SU-DHL-6 (cell line): ENCODE measurements around the gene PODNL1.

Experiments used
- H2AFZ ChIP-seq: fragments of 200-600 bp; sonication (generic); 2 replicates; pipeline ENCODE4 v1.6.1; 2014; ENCODE audit warnings: low read depth, mild to moderate bottlenecking, moderate library complexity, mixed read lengths, antibody characterized with exemption, low read length; ENCODE audit not compliant: severe bottlenecking
- H3F3A ChIP-seq: fragments of 200-600 bp; shearing (Covaris generic); 2 replicates; pipeline ENCODE4 v1.6.0; 2016; ENCODE audit warnings: antibody characterized with exemption, mild to moderate bottlenecking; ENCODE audit not compliant: insufficient read depth
- H3K27ac ChIP-seq: fragments of 200-600 bp; sonication (generic); 2 replicates; pipeline ENCODE4 v1.5.1; 2016; ENCODE audit warnings: low read depth, mild to moderate bottlenecking, low read length, moderate library complexity, mixed read lengths
- H3K27me3 ChIP-seq: fragments of 200-600 bp; sonication (generic), shearing (Covaris generic); 2 replicates; pipeline ENCODE4 v1.6.0; 2014; ENCODE audit warnings: mild to moderate bottlenecking, low read length
- H3K36me3 ChIP-seq: fragments of 200-600 bp; sonication (generic); 2 replicates; pipeline ENCODE4 v1.6.1; 2014; ENCODE audit warnings: mild to moderate bottlenecking, low read length, mixed read lengths
- H3K4me2 ChIP-seq: fragments of 300-600, 200-600 bp; shearing (Covaris generic), sonication (generic); 2 replicates; pipeline ENCODE4 v1.6.0; 2014; ENCODE audit warnings: low read length, low read depth, mild to moderate bottlenecking; ENCODE audit not compliant: poor library complexity, severe bottlenecking
- H3K4me3 ChIP-seq: fragments of 200-600 bp; sonication (generic); 2 replicates; pipeline ENCODE4 v1.5.1; 2014; ENCODE audit warnings: antibody characterized with exemption, low read length, mild to moderate bottlenecking, mixed read lengths; ENCODE audit not compliant: insufficient read depth, poor library complexity, severe bottlenecking
- H3K79me2 ChIP-seq: fragments of 200-600 bp; sonication (generic); 2 replicates; pipeline ENCODE4 v1.6.1; 2014; ENCODE audit warnings: mild to moderate bottlenecking, low read length, moderate library complexity; ENCODE audit not compliant: insufficient read depth
- H3K9ac ChIP-seq: fragments of 200-600 bp; sonication (generic); 2 replicates; pipeline ENCODE4 v1.7.0; 2014; ENCODE audit warnings: mild to moderate bottlenecking, low read length
- H3K9me2 ChIP-seq: fragments of 200-600 bp; sonication (generic); replicated peaks from 2 replicates; pipeline ENCODE4 v1.6.1; 2014; ENCODE audit warnings: low read length; ENCODE audit not compliant: insufficient read depth
- H3K9me3 ChIP-seq: fragments of 200-600 bp; sonication (generic); 2 replicates; pipeline ENCODE4 v1.6.1; 2014; ENCODE audit warnings: low read length, mixed read lengths; ENCODE audit not compliant: insufficient read depth
- H4K20me1 ChIP-seq: fragments of 200-600 bp; sonication (generic); 2 replicates; pipeline ENCODE4 v1.6.1; 2014; ENCODE audit warnings: low read depth, mild to moderate bottlenecking, antibody characterized with exemption, low read length, moderate library complexity, mixed read lengths
- EZH2phosphoT487 ChIP-seq: fragments of 200-600 bp; sonication (generic), shearing (Covaris generic); conservative IDR thresholded peaks from 2 replicates; pipeline ENCODE4 v1.6.1; 2018; ENCODE audit warnings: mild to moderate bottlenecking, antibody characterized with exemption, low read length, moderate library complexity, mixed read lengths
- TF ChIP-seq, protein P1 (sequence below): fragments of 200-600 bp; sonication (generic); IDR thresholded peaks from one replicate; pipeline ENCODE4 v1.5.1; 2017; ENCODE audit warnings: antibody characterized with exemption, mild to moderate bottlenecking, low read length, moderate library complexity; ENCODE audit not compliant: insufficient read depth, poor library complexity, severe bottlenecking

The PODNL1 gene

DNA sequence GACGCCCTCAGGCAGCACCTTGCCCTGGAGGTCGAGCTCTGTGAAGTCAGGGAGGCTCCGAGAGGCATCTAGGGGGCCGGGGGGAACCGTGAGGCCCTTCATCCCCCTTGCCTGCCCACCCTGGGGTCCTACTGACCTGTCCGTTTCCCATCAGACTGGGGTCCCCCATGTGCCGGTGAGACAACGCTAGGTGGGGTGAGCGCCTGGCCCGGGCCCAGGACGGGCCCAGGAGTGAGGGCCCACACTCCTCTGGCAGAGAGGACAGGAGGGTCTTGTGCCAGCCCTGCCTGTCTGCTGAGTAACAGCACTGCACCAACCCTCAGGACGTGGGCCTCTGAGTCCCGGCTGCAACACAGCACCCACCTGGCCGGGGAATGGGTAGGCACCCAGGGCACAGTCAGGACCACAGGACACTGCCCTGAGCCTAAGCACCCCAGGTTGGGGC, 28.5 kb upstream of the PODNL1 start:
- no peak overlapping the region for H3K9ac ChIP-seq
- no peaks in the 10 kb centered on the region for H3K27me3 ChIP-seq
- peaks cover 4% of the 10 kb centered on the region; the same call in 1 of the 2 replicates for H3F3A ChIP-seq
- no peaks in the 10 kb centered on the region for H3K36me3 ChIP-seq
- no peak overlapping the region for H2AFZ ChIP-seq
- H3K9me2 ChIP-seq, result no peaks in the 10 kb centered on the region
- H3K79me2 ChIP-seq, result no peaks in the 10 kb centered on the region
- TF ChIP-seq, protein P1, sequence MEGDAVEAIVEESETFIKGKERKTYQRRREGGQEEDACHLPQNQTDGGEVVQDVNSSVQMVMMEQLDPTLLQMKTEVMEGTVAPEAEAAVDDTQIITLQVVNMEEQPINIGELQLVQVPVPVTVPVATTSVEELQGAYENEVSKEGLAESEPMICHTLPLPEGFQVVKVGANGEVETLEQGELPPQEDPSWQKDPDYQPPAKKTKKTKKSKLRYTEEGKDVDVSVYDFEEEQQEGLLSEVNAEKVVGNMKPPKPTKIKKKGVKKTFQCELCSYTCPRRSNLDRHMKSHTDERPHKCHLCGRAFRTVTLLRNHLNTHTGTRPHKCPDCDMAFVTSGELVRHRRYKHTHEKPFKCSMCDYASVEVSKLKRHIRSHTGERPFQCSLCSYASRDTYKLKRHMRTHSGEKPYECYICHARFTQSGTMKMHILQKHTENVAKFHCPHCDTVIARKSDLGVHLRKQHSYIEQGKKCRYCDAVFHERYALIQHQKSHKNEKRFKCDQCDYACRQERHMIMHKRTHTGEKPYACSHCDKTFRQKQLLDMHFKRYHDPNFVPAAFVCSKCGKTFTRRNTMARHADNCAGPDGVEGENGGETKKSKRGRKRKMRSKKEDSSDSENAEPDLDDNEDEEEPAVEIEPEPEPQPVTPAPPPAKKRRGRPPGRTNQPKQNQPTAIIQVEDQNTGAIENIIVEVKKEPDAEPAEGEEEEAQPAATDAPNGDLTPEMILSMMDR, result no peak
- TF ChIP-seq EZH2phosphoT487, result no peak
- no peak overlapping the region for H3K4me3 ChIP-seq
- no peaks in the 10 kb centered on the region for H3K9me3 ChIP-seq
- H3K4me2 ChIP-seq, result no peak overlapping the region
- H3K27ac ChIP-seq, result no peak overlapping the region
- H4K20me1 ChIP-seq, result no peaks in the 10 kb centered on the region

DNA sequence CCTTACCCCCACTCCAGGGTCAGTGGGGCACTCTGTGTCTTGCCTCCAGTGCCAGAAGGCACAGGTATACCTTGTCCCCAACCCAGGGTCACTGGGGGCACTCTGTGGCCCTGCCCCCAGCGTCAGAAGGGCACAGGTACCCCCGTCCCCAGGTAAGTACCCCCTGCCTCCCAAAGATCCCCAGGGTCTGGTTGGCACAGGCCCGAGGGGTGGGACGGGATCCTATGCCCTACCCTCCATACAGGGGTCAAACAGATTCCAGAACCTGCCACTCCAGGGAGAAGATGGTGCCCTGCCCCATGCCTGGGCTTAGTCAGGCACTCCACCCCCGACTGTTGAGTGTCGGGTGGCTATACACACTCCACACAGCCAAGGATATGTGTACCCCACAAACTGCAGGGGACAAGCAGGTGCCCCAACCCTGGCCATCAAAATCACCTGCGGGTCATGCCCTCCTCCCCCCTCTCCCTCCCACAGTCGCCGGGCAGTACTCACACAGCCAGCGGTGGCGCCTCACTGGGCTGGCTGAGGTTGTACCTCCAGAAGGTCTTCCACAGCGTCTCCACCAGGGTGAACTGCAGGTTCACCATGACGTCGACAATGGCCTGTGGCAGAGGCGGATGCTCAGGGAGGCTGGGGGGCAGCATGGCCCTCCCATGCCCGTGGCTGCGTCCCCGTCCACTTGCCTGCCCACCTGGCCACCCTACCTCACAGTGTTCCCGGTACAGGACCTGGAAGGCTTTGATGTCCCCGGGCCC, 27.9 kb upstream of the PODNL1 start:
- TF ChIP-seq, protein P1, result no peak
- TF ChIP-seq EZH2phosphoT487, result no peak
- Histone ChIP-seq H3K4me3 (no peak overlapping the region), H3K9me2 (no peaks in the 10 kb centered on the region), H3K27ac (no peak overlapping the region), H4K20me1 (no peaks in the 10 kb centered on the region), H3K4me2 (no peak overlapping the region), H3F3A (peaks cover 4% of the 10 kb centered on the region; the same call in 1 of the 2 replicates), H3K9ac (no peak overlapping the region), H3K27me3 (no peaks in the 10 kb centered on the region), H3K36me3 (0 out of 2 replicates have a peak, but pooled peaks cover 2% of the 10 kb centered on the region), H3K79me2 (no peaks in the 10 kb centered on the region), H3K9me3 (no peaks in the 10 kb centered on the region), H2AFZ (no peak overlapping the region)

DNA sequence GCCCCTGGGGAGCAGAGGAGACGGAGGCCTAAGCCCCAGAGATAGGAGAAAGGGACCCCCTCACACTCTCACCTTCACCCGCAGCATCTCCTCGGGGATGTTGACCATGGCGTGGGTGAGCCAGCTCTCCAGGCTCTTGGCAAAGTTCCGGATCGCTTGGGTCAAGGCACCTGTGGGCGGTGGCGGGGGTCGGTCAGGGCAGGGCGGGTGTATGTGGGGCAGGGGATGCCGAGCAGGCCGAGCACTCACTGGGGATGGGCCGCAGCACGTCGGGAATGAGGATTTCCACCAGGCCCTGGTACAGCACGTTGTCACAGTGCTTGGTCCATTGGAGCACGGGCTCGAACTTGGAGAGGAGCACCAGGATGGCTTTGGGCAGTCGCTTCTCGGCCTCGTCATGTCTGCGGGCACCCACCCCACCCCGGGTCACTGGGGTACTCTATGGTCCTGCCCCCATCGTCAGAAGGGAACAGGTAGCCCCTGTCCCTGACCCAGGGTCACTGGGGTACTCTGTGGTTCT, 27.2 kb upstream of the PODNL1 start:
- no peak overlapping the region for H3K4me3 ChIP-seq
- H3K9me2 ChIP-seq, result no peaks in the 10 kb centered on the region
- H3K9ac ChIP-seq, result no peak overlapping the region
- no peaks in the 10 kb centered on the region for H3K27me3 ChIP-seq
- no peaks in the 10 kb centered on the region for H4K20me1 ChIP-seq
- no peak overlapping the region for H3K4me2 ChIP-seq
- no peaks in the 10 kb centered on the region for H3K79me2 ChIP-seq
- no peak overlapping the region for H2AFZ ChIP-seq
- peaks cover 4% of the 10 kb centered on the region; the same call in 1 of the 2 replicates for H3F3A ChIP-seq
- TF ChIP-seq, protein P1, result no peak
- no peak for TF ChIP-seq EZH2phosphoT487
- H3K27ac ChIP-seq, result no peak overlapping the region
- no peaks in the 10 kb centered on the region for H3K9me3 ChIP-seq
- 0 out of 2 replicates have a peak, but pooled peaks cover 2% of the 10 kb centered on the region for H3K36me3 ChIP-seq
